AG04450 (cell line): Measurements from ENCODE around the gene ALDH3B2. TPM values are rescaled to one million over a fixed set of nuclear protein-coding genes. Genes with fewer than 3 reads are reported as not detected.
"Not testable (repeated sequence)": the region's sequence is repeated elsewhere in the genome, so short reads cannot be mapped to it uniquely, and the experiment has no call there.

Experiments used
- CTCF ChIA-PET: fragments of 300-600, 350-600 bp; formaldehyde crosslinking; extraction: SDS; loops from one replicate; lab custom pipeline; 2022; ENCODE audit warnings: antibody characterized with exemption, inconsistent platforms; lab: Charles Lee
- POLR2A ChIA-PET: fragments of 350-600 bp; formaldehyde crosslinking; extraction: SDS; loops from one replicate; lab custom pipeline; 2021; ENCODE audit warnings: antibody characterized with exemption, inconsistent platforms; lab: Yijun Ruan, JAX
- DNase-seq: peaks from one replicate; pipeline ENCODE4 v3.0.0-alpha.2; 2011; ENCODE audit warnings: low read depth, low spot score
- H3K27ac ChIP-seq: one replicate; pipeline ENCODE4 v1.5.1; 2012; ENCODE audit warnings: low read depth, low read length, control low read depth
- H3K27me3 ChIP-seq: one replicate; pipeline ENCODE4 v1.6.0; 2012; ENCODE audit warnings: low read length; ENCODE audit not compliant: control insufficient read depth, insufficient read depth
- H3K4me3 ChIP-seq: 2 replicates; pipeline ENCODE4 v1.5.1; 2011; ENCODE audit warnings: mild to moderate bottlenecking, low read depth, low read length, control low read depth
- H3K9me3 ChIP-seq: 2 replicates; pipeline ENCODE4 v1.5.1; 2012; ENCODE audit warnings: low read length; ENCODE audit not compliant: control insufficient read depth, insufficient read depth
- polyA plus RNA-seq: library from polyadenylated mRNA; depleted of rRNA; stranded (reverse); fragments of >200 nt; gene quantifications from 2 replicates; pipeline ENCODE4 v1.2.3, GENCODE V29; 2011
- TF ChIP-seq, protein P1 (sequence below): IDR thresholded peaks from 2 replicates; pipeline ENCODE4 v1.5.1; 2011; ENCODE audit warnings: low read depth, low read length, control low read depth, inconsistent platforms

Gene ALDH3B2
- polyA plus RNA-seq, 1 experiment: not detected

DNA sequence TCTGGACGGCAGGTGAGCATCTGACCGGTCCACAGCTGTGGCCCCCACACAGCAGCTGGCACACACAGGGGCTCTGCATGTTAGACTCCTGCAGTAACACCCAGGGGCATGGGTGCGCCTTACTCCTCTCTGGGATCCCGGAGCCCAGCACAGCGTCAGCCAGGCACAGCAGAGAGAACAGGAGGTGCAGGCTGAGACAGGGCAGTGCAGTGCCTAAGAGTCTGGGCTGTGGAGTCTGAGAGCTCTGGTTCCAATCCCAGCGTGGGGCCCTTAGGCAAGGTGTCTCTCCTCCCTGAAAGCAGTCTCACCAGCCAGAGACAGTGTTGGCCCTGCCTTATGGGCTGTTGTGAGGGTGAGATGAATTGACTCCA, 47.0 kb downstream of the ALDH3B2 start:
- no peak for DNase-seq
- H3K27ac ChIP-seq: no peak overlapping the region
- TF ChIP-seq, protein P1, sequence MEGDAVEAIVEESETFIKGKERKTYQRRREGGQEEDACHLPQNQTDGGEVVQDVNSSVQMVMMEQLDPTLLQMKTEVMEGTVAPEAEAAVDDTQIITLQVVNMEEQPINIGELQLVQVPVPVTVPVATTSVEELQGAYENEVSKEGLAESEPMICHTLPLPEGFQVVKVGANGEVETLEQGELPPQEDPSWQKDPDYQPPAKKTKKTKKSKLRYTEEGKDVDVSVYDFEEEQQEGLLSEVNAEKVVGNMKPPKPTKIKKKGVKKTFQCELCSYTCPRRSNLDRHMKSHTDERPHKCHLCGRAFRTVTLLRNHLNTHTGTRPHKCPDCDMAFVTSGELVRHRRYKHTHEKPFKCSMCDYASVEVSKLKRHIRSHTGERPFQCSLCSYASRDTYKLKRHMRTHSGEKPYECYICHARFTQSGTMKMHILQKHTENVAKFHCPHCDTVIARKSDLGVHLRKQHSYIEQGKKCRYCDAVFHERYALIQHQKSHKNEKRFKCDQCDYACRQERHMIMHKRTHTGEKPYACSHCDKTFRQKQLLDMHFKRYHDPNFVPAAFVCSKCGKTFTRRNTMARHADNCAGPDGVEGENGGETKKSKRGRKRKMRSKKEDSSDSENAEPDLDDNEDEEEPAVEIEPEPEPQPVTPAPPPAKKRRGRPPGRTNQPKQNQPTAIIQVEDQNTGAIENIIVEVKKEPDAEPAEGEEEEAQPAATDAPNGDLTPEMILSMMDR: no peak
- no peak overlapping the region for H3K4me3 ChIP-seq
- no peaks in the 10 kb centered on the region for H3K27me3 ChIP-seq
- ChIA-PET CTCF (interaction anchor here (4.3 kb wide), 1 partner anchor 12 kb away, joined by 44 read pairs; no protein-coding TSS in a partner anchor), POLR2A (no interaction called here)
- no peaks in the 10 kb centered on the region; the same call in 1 of the 2 replicates for H3K9me3 ChIP-seq

DNA sequence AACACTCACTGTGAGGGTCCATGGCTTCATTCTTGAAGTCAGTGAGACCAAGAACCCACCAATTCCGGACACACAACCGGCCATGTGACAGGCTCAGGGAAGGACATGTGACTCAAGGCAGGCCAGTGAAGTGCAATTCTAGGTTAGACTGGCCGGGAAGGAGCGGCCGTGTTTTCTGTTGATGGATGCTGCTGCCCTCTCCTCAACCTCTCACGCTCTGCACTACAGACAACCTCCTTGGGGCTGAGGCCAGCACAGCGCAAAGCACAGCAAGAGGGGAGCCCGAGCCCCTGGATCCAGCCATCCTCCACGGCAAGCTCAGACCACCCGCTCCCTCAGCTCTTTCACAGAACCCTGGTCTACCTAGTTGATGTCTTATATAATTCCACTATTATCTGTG, 47.5 kb downstream of the ALDH3B2 start:
- TF ChIP-seq, protein P1: no peak
- Histone ChIP-seq H3K4me3 (no peak overlapping the region), H3K27ac (no peak overlapping the region), H3K9me3 (no peaks in the 10 kb centered on the region; the same call in 1 of the 2 replicates), H3K27me3 (no peaks in the 10 kb centered on the region)
- no peak for DNase-seq
- ChIA-PET POLR2A (no interaction called here), CTCF (no interaction called here)

DNA sequence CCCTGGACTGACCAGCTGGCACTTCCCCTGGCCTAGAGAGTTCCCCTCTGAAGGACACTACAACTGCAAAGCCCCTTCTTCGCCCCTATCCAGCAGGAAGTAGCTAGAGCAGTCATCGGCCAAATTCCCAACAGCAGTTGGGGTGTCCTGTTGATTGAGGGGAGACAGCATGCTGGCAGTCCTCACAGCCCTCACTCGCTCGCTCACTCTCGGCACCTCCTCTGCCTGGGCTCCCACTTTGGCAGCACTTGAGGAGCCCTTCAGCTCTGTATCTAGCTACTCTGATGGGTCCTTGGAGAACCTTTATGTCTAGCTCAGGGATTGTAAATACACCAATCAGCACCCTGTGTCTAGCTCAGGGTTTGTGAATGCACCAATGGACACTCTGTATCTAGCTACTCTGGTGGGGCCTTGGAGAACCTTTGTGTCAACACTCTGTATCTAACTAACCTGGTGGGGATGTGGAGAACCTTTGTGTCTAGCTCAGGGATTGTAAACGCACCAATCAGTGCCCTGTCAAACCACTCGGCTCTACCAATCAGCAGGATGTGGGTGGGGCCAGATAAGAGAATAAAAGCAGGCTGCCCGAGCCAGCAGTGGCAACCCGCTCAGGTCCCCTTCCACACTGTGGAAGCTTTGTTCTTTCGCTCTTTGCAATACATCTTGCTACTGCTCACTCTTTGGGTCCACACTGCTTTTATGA, 48.1 kb downstream of the ALDH3B2 start:
- H3K9me3 ChIP-seq, H3K4me3 ChIP-seq, DNase-seq, CTCF ChIA-PET, H3K27ac ChIP-seq, POLR2A ChIA-PET, H3K27me3 ChIP-seq: not testable (repeated sequence)

DNA sequence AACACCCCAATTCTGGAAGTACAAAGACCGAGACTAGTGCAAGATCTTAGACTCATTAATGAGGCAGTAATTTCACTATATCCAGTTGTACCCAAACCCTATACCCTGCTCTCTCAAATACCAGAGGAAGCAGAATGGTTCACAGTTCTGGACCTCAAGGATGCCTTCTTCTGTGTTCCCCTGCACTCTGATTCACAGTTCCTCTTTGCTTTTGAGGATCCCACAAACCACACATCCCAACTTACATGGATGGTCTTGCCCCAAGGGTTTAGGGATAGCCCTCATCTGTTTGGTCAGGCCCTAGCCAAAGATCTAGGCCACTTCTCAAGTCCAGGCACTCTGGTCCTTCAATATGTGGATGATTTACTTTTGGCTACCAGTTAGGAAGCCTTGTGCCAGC, 50.6 kb downstream of the ALDH3B2 start:
- CTCF ChIA-PET, POLR2A ChIA-PET, H3K9me3 ChIP-seq, DNase-seq, H3K27me3 ChIP-seq, H3K4me3 ChIP-seq, H3K27ac ChIP-seq: not testable (repeated sequence)

DNA sequence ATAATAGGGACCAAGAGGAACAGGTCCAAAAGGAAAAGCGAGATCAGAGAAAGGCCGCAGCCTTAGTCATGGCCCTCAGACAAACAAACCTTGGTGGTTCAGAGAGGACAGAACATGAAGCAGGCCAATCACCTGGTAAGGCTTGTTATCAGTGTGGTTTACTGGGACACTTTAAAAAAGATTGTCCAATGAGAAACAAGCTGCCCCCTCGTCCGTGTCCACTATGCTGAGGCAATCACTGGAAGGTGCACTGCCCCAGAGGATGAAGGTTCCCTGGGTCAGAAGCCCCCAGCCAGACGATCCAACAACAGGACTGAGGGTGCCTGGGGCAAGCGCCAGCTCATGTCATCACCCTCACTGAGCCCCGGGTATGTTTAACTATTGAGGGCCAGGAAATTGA, 51.5 kb downstream of the ALDH3B2 start:
- CTCF ChIA-PET, H3K4me3 ChIP-seq, H3K9me3 ChIP-seq, POLR2A ChIA-PET, DNase-seq, H3K27me3 ChIP-seq, H3K27ac ChIP-seq: not testable (repeated sequence)

DNA sequence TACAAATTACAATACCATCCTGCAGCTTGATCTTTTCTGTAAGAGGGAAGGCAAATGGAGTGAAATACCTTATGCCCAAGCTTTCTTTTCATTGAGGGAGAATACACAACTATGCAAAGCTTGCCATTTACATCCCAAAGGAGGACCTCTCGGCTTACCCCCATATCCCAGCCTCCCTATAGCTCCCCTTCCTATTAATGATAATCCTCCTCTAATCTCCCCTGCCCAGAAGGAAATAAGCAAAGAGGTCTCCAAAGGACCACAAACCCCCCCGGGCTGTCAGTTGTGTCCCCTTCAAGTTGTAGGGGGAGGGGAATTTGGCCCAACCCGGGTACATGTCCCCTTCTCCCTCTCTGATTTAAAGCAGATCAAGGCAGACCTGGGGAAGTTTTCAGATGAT, 52.5 kb downstream of the ALDH3B2 start:
- H3K27ac ChIP-seq, POLR2A ChIA-PET, H3K4me3 ChIP-seq, CTCF ChIA-PET, DNase-seq, H3K9me3 ChIP-seq, H3K27me3 ChIP-seq: not testable (repeated sequence)

DNA sequence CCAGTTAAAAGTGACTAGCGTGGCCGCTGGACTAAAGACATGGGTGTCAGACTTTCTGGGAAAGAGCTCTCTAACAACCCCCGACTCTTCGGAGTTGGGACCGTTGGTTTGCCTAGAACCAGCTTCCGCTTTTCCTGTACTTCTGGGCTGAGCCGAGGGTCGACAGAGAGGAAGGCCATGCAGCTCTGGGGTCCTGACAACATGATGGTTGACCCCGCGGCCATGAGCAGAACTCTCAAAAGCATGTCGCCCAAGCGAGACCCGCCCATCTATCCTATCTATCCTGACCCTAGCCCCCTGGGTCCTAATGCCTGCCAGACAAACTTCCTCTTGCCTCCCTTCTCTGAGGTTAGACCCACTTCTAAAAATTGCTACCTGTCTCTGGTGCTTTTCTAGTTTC, 53.8 kb downstream of the ALDH3B2 start:
- POLR2A ChIA-PET: interaction anchor here (0.8 kb wide), 1 partner anchor 12 kb away, joined by 4 read pairs; no protein-coding TSS in a partner anchor

DNA sequence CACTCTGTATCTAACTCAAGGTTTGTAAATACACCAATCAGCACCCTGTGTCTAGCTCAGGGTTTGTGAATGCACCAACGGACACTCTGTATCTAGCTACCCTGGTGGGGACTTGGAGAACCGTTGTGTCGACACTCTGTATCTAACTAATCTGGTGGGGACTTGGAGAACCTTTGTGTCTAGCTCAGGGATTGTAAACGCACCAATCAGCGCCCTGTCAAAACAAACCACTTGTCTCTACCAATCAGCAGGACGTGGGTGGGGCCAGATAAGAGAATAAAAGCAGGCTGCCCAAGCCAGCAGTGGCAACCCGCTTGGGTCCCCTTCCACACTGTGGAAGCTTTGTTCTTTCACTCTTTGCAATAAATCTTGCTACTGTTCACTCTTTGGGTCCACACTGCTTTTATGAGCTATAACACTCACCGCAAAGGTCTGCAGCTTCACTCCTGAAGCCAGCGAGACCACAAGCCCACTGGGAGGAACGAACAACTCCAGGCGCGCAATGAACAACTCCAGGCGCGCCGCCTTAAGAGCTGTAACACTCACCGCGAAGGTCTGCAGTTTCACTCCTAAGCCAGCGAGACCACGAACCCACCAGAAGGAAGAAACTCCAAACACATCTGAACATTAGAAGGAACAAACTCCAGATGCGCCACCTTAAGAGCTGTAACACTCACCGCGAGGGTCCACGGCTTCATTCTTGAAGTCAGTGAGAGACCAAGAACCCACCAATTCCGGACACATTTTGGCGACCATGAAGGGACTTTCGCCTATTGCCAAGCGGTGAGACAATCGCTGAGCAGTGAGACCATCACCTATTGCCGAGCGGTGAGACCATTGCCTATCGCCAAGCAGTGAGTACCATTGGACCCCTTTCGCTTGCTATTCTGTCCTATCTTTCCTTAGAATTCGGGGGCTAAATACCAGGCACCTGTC, 54.5 kb downstream of the ALDH3B2 start:
- not testable (repeated sequence) for DNase-seq, H3K9me3 ChIP-seq, H3K4me3 ChIP-seq, H3K27ac ChIP-seq
- POLR2A ChIA-PET: interaction anchor here (0.8 kb wide), 1 partner anchor 11 kb away, joined by 4 read pairs; no protein-coding TSS in a partner anchor
- H3K27me3 ChIP-seq: peaks cover 25% of the 10 kb centered on the region
- CTCF ChIA-PET: interaction anchor here (1.6 kb wide), 1 partner anchor 10 kb away, joined by 5 read pairs; the partner anchor contains the start of gene NUDT8

More for the DNA sequence above, 53.8 kb downstream of the ALDH3B2 start:
- H3K27ac ChIP-seq, DNase-seq, H3K9me3 ChIP-seq, H3K4me3 ChIP-seq: not testable (repeated sequence)
- H3K27me3 ChIP-seq: peaks cover 18% of the 10 kb centered on the region
- CTCF ChIA-PET: interaction anchor here (1.6 kb wide), 1 partner anchor 9 kb away, joined by 5 read pairs; the partner anchor contains the start of gene NUDT8

DNA sequence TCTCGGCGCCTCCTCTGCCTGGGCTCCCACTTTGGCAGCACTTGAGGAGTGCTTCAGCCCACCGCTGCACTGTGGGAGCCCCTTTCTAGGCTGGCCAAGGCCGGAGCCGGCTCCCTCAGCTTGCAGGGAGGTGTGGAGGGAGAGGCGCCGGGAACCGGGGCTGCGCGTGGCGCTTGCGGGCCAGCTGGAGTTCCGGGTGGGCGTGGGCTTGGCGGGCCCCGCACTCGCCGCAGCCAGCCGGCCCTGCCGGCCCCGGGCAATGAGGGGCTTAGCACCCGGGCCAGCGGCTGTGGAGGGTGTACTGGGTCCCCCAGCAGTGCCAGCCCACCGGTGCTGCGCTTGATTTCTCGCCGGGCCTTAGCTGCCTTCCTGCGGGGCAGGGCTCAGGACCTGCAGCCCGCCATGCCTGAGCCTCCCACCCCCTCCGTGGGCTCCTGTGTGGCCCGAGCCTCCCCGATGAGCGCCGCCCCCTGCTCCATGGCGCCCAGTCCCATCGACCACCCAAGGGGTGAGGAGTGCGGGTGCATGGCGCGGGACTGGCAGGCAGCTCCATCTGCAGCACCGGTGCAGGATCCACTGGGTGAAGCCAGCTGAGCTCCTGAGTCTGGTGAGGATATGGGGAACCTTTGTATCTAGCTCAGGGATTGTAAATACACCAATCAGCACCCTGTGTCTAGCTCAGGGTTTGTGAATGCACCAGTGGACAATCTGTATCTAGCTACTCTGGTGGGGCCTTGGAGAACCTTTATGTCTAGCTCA, 55.3 kb downstream of the ALDH3B2 start:
- peaks cover 25% of the 10 kb centered on the region for H3K27me3 ChIP-seq
- POLR2A ChIA-PET, DNase-seq, H3K9me3 ChIP-seq, H3K27ac ChIP-seq, H3K4me3 ChIP-seq: not testable (repeated sequence)
- CTCF ChIA-PET: interaction anchor here (1.6 kb wide), 1 partner anchor 11 kb away, joined by 5 read pairs; the partner anchor contains the start of gene NUDT8
